ENCODE results near the gene ZNF581. TPM values are rescaled to one million over a fixed set of nuclear protein-coding genes. Genes with fewer than 3 reads are reported as not detected.

Gene ZNF581
- polyA plus RNA-seq, 3 donors: 25.1 to 31.6 (median 29.4) TPM

DNA sequence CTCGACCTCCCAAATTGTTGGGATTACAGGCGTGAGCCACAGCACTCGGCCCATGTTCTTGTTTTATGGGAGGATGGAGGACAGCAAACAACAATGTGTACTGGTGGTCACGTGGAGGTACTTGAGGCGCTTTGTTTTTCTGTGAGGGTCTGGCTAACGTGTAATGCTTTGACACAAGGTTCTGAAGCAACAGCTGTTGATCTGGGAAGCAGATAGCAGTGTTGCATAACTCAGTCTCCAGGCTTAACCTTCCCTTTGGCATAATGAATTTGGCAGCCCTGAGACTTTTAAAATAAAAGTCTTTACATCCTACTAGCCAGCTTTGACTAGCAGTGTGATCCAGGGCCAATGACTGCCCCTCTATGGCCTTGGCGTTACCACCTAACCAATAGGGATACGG is 9.6 kb upstream of the ZNF581 start:
- no peak overlapping the region for H3K9ac ChIP-seq (ENCODE audit: insufficient read depth, low read length, poor library complexity, severe bottlenecking)
- 40% methylated on average over 8 of the region's 8 CpGs for WGBS (ENCODE audit: insufficient coverage)

DNA sequence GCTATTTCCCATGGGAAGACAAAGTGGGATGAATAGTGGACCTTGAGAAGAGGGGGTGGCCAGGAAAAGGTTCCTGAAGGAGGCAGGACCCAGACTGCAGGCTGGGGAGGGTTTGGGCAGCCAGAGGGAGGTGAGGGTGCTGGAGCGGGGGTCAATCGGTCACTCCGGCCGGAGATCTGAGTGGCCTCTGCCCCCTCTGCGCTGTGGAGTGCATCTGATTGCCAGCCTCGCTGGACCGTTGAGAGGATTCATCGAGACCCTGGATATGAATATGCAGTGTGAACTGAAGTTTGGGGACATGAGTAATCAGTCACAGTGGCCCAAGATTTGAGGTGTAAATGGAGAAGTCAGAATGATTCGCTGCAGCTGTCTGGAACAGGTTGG is 8.1 kb upstream of the ZNF581 start:
- H3K36me3 ChIP-seq (replicated peaks in 1 of 2; ENCODE audit: control insufficient read depth in 1 of 2, insufficient read depth in 2 of 2, low read length in 2 of 2): no peaks in the 10 kb centered on the region
- peak overlapping the region; percentile 100 for H3K4me3 Mint-ChIP-seq
- peaks cover 34% of the 10 kb centered on the region for H3K79me2 ChIP-seq (ENCODE audit: insufficient read depth, low read length)
- H3K27me3 ChIP-seq (ENCODE audit: control insufficient read depth in 2 of 2, insufficient read depth in 2 of 2, low read length in 2 of 2): no peaks in the 10 kb centered on the region
- peaks cover 0 to 3% of the 10 kb centered on the region in 2 donors for H3K9me3 ChIP-seq (replicated peaks in 1 of 2; ENCODE audit: control insufficient read depth in 1 of 2, insufficient read depth in 1 of 2, low read length in 2 of 2)
- H4K20me1 ChIP-seq (ENCODE audit: insufficient read depth, low read length): peaks cover 6% of the 10 kb centered on the region
- peaks cover 0 to 5% (median 0%) of the 10 kb centered on the region in 7 donors for H3K9me3 Mint-ChIP-seq
- TF ChIP-seq, protein P1, sequence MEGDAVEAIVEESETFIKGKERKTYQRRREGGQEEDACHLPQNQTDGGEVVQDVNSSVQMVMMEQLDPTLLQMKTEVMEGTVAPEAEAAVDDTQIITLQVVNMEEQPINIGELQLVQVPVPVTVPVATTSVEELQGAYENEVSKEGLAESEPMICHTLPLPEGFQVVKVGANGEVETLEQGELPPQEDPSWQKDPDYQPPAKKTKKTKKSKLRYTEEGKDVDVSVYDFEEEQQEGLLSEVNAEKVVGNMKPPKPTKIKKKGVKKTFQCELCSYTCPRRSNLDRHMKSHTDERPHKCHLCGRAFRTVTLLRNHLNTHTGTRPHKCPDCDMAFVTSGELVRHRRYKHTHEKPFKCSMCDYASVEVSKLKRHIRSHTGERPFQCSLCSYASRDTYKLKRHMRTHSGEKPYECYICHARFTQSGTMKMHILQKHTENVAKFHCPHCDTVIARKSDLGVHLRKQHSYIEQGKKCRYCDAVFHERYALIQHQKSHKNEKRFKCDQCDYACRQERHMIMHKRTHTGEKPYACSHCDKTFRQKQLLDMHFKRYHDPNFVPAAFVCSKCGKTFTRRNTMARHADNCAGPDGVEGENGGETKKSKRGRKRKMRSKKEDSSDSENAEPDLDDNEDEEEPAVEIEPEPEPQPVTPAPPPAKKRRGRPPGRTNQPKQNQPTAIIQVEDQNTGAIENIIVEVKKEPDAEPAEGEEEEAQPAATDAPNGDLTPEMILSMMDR (IDR thresholded peaks at IDR 0.05): no peak
- H3K27me3 Mint-ChIP-seq (ENCODE audit: low read depth in 3 of 3): peaks cover 0 to 8% (median 3%) of the 10 kb centered on the region in 3 donors
- peaks cover 67% of the 10 kb centered on the region for H3K4me1 Mint-ChIP-seq
- H3K9ac ChIP-seq (ENCODE audit: insufficient read depth, low read length, poor library complexity, severe bottlenecking): peak overlapping the region; percentile 98
- intact Hi-C loops (cut with micrococcal nuclease): loop anchor here in 1 of 2 donors (2.0 to 10.0 kb wide), 2 partner anchors 39 to 179 kb away; partner anchors contain the start of gene EPN1
- peak overlapping the region; percentile 89 to 100 for H3K27ac ChIP-seq (ENCODE audit: low read depth in 1 of 2, low read length in 2 of 2)
- WGBS (ENCODE audit: insufficient coverage): 17% methylated on average over 8 of the region's 9 CpGs
- DNase-seq: peak; percentile 60 to 81 (median 61)
- H2AFZ ChIP-seq (ENCODE audit: insufficient read depth, low read depth, low read length, poor library complexity, severe bottlenecking): peak overlapping the region; percentile 67
- H3K27ac Mint-ChIP-seq: peak overlapping the region; percentile 99 to 100 (median 100)
- peak overlapping the region; percentile 86 to 90 (median 89) for H3K4me3 ChIP-seq (replicated peaks in 1 of 3; ENCODE audit: low read depth in 2 of 3, low read length in 3 of 3)
- peaks cover 12 to 15% of the 10 kb centered on the region in 2 donors for H3K36me3 Mint-ChIP-seq
- peaks cover 36 to 54% of the 10 kb centered on the region in 2 donors for H3K4me1 ChIP-seq (ENCODE audit: control insufficient read depth in 1 of 2, insufficient read depth in 2 of 2, low read length in 2 of 2)
- peak overlapping the region; percentile 85 for H3K4me2 ChIP-seq (replicated peaks; ENCODE audit: extremely low read depth, low read length, poor library complexity, severe bottlenecking)

More for the DNA sequence above, 9.6 kb upstream of the ZNF581 start:
- H3K4me3 Mint-ChIP-seq: peak overlapping the region in 1 of 2 donors; percentile 100
- peak overlapping the region in 6 of 7 donors; percentile 40 to 100 (median 100) for H3K27ac Mint-ChIP-seq
- intact Hi-C loops (cut with micrococcal nuclease): loop anchor here (2.0 to 10.0 kb wide), 4 partner anchors 41 to 181 kb away; partner anchors contain the start of genes EPN1 (in 1 of the 2) and ZNF579 (in 1 of the 2)
- Histone ChIP-seq H3K4me3 (replicated peaks in 1 of 3; ENCODE audit: low read depth in 2 of 3, low read length in 3 of 3) (peak overlapping the region in 1 of 3 experiments; percentile 86), H3K9me3 (replicated peaks in 1 of 2; ENCODE audit: control insufficient read depth in 1 of 2, insufficient read depth in 1 of 2, low read length in 2 of 2) (no peaks in the 10 kb centered on the region), H3K27ac (ENCODE audit: low read depth in 1 of 2, low read length in 2 of 2) (peak overlapping the region; percentile 89 to 100), H3K79me2 (ENCODE audit: insufficient read depth, low read length) (peaks cover 34% of the 10 kb centered on the region), H3K36me3 (replicated peaks in 1 of 2; ENCODE audit: control insufficient read depth in 1 of 2, insufficient read depth in 2 of 2, low read length in 2 of 2) (no peaks in the 10 kb centered on the region), H3K27me3 (ENCODE audit: control insufficient read depth in 2 of 2, insufficient read depth in 2 of 2, low read length in 2 of 2) (no peaks in the 10 kb centered on the region), H2AFZ (ENCODE audit: insufficient read depth, low read depth, low read length, poor library complexity, severe bottlenecking) (peak overlapping the region; percentile 67), H4K20me1 (ENCODE audit: insufficient read depth, low read length) (no peaks in the 10 kb centered on the region), H3K4me1 (ENCODE audit: control insufficient read depth in 1 of 2, insufficient read depth in 2 of 2, low read length in 2 of 2) (peaks cover 28 to 41% of the 10 kb centered on the region in 2 donors), H3K4me2 (replicated peaks; ENCODE audit: extremely low read depth, low read length, poor library complexity, severe bottlenecking) (peak overlapping the region; percentile 85)
- H3K36me3 Mint-ChIP-seq: peaks cover 10 to 15% of the 10 kb centered on the region in 2 donors
- peak in 1 of 3 donors; percentile 31 for DNase-seq
- H3K27me3 Mint-ChIP-seq (ENCODE audit: low read depth in 3 of 3): peaks cover 0 to 6% (median 3%) of the 10 kb centered on the region in 3 donors
- TF ChIP-seq, protein P1 (IDR thresholded peaks at IDR 0.05): no peak
- H3K9me3 Mint-ChIP-seq: no peaks in the 10 kb centered on the region
- H3K4me1 Mint-ChIP-seq: peaks cover 57% of the 10 kb centered on the region

Data from CD14-positive monocyte (primary cell).